C4-2B (cell line): ENCODE data around the gene HAUS2.
A peak's percentile ranks its signal among the peaks of the same experiment; 100 is the strongest.
"Not testable (repeated sequence)": the region's sequence is repeated elsewhere in the genome, so short reads cannot be mapped to it uniquely, and the experiment has no call there.

ENCODE experiments used
- H3K27ac ChIP-seq: fragments of 450-650 bp; 2 replicates; pipeline ENCODE4 v1.5.1; 2017
- ZFX ChIP-seq: fragments of 450-650 bp; IDR thresholded peaks from 2 replicates; pipeline ENCODE4 v1.6.1; 2017
- TF ChIP-seq, protein P1 (sequence below): fragments of 450-650 bp; conservative IDR thresholded peaks from 2 replicates; pipeline ENCODE4 v1.5.1; 2017; ENCODE audit warnings: mild to moderate bottlenecking

HAUS2 gene

DNA sequence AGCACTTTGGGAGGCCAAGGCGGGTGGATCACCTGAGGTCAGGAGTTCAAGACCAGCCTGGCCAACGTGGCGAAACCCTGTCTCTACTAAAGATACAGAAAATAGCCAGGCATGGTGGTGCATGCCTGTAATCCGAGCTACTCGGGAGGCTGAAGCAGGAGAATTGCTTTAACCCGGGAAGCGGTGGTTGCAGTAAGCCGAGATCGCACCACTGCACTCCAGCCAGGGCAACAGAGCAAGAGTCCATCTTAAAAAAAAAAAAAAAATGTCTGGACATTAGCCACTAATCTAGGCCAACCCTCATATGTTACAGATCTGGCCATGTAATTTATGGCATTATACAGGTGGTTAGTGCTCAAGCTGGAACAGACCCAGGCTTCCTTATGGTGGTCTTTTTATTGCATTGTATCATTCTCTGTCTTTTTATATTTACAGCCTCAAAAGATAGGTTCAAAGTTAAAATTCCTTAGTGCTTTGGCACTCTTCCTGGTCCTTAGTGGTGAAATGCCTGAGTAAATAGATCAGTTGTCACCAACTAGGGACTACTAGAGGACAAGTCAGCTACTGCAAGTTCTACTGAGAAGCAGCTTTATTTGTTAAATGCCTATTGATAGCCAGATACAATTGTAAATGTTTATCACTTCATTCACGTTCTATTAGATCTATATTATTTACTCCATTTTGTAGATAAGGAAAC, 42.7 kb downstream of the HAUS2 start:
- TF ChIP-seq, protein P1, sequence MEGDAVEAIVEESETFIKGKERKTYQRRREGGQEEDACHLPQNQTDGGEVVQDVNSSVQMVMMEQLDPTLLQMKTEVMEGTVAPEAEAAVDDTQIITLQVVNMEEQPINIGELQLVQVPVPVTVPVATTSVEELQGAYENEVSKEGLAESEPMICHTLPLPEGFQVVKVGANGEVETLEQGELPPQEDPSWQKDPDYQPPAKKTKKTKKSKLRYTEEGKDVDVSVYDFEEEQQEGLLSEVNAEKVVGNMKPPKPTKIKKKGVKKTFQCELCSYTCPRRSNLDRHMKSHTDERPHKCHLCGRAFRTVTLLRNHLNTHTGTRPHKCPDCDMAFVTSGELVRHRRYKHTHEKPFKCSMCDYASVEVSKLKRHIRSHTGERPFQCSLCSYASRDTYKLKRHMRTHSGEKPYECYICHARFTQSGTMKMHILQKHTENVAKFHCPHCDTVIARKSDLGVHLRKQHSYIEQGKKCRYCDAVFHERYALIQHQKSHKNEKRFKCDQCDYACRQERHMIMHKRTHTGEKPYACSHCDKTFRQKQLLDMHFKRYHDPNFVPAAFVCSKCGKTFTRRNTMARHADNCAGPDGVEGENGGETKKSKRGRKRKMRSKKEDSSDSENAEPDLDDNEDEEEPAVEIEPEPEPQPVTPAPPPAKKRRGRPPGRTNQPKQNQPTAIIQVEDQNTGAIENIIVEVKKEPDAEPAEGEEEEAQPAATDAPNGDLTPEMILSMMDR = peak; percentile 79
- TF ChIP-seq ZFX = no peak
- H3K27ac ChIP-seq = no peak overlapping the region

GRCh38 chr15:42592716-42593115, 44.1 kb downstream of the HAUS2 start:
- TF ChIP-seq, protein P1 = no peak
- no peak for TF ChIP-seq ZFX
- H3K27ac ChIP-seq = no peak overlapping the region

- no peak for TF ChIP-seq ZFX
- TF ChIP-seq, protein P1 = no peak
- H3K27ac ChIP-seq = no peak overlapping the region
Measured at GRCh38 chr15:42593143-42593542, 44.5 kb downstream of the HAUS2 start.

DNA sequence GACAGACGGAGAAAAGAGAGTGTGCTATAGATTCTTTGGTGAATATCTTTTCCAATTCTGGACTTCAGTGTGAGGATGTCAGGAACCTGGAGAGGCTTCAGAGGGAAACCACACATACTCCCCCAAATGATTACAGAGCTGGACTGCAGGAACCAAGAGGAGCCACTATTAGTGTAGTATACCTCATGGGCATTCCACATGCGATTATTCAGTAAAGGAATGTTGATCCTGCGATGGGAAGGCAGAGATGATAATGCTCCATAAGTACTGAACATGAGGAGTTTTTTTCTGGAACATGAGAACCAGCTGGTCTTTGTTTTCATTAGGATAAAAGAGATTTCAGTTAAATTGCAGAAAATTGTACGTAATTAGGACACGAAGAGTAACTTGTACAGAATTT, 45.5 kb downstream of the HAUS2 start:
- H3K27ac ChIP-seq = no peak overlapping the region
- TF ChIP-seq, protein P1 = no peak
- TF ChIP-seq ZFX = no peak

- no peak for TF ChIP-seq ZFX
- H3K27ac ChIP-seq = no peak overlapping the region
Measured at GRCh38 chr15:42595626-42596240, 47.1 kb downstream of the HAUS2 start.

GRCh38 chr15:42601316-42601715, 52.7 kb downstream of the HAUS2 start:
- H3K27ac ChIP-seq = not testable (repeated sequence)

DNA sequence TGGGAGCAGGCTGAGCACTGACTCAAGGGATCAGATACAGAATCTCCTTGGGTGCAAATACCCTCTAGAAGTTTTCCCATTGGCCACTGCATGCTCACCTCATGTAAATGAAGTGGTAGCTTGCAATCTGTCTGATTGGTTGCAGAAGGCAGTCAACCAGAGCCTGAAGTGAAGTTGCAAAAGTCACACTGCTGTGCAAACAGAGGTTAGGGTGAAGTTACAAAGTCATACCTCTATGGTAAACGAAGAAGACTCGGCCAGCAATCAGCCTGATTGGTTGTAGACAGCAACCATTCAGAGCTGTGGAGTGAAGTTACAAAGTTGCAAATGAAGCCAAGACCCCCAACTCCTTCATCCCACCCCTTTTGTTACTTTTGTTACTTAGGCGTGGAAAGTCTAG, 53.9 kb downstream of the HAUS2 start:
- no peak overlapping the region for H3K27ac ChIP-seq

DNA sequence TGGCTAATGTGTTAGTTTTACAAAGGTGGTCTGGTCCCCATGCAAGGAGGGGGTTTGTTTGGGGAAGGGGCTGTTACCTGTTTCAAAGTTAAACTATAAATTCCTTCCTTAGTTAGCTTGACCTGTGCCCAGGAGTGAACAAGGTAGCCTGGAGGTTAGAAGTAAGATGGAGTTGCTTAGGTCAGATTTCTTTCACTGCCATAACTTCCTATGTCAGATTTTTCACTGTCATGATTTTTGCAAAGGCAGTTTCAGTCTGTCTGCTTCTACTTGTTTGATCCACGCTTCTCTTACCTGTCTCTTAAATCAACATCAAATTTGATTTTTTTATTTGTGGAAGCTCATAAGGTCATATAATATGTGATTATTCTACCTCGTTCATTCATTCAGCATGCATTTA, 55.3 kb downstream of the HAUS2 start:
- no peak overlapping the region for H3K27ac ChIP-seq

More for the DNA sequence above, 53.9 kb downstream of the HAUS2 start:
- TF ChIP-seq ZFX = no peak
- TF ChIP-seq, protein P1 = no peak

More for the DNA sequence above, 55.3 kb downstream of the HAUS2 start:
- TF ChIP-seq ZFX = no peak
- TF ChIP-seq, protein P1 = no peak
